Mesendoderm (in vitro differentiated cells): ENCODE measurements around the gene DOCK8.

Source experiments
- DNase-seq: peaks from one replicate; pipeline ENCODE4 v3.0.0; 2013
- H2AK5ac ChIP-seq: 2 replicates; pipeline ENCODE4 v1.6.1; 2013; ENCODE audit warnings: low read length, inconsistent platforms
- H2BK120ac ChIP-seq: 2 replicates; pipeline ENCODE4 v1.6.1; 2013; ENCODE audit warnings: low read depth, mild to moderate bottlenecking, low read length, moderate library complexity, mixed read lengths
- H2BK15ac ChIP-seq: replicated peaks from 2 replicates; pipeline ENCODE4 v1.6.1; 2013; ENCODE audit warnings: low read depth, mild to moderate bottlenecking, moderate library complexity
- H2BK5ac ChIP-seq: 2 replicates; pipeline ENCODE4 v1.6.1; 2013; ENCODE audit warnings: low read length, inconsistent platforms
- H3K18ac ChIP-seq: 2 replicates; pipeline ENCODE4 v1.6.1; 2013; ENCODE audit warnings: mild to moderate bottlenecking, low read length, mixed read lengths
- H3K23ac ChIP-seq: one replicate; pipeline ENCODE4 v1.6.1; 2013; ENCODE audit warnings: low read length
- H3K27ac ChIP-seq: 2 replicates; pipeline ENCODE4 v1.5.1; 2013; ENCODE audit warnings: low read depth, mild to moderate bottlenecking, inconsistent platforms, low read length, moderate library complexity
- H3K27me3 ChIP-seq: 2 replicates; pipeline ENCODE4 v1.6.1; 2013; ENCODE audit warnings: low read length, control low read depth, mild to moderate bottlenecking, inconsistent platforms; ENCODE audit not compliant: insufficient read depth, poor library complexity
- H3K36me3 ChIP-seq: 2 replicates; pipeline ENCODE4 v1.6.1; 2013; ENCODE audit warnings: low read length, inconsistent platforms; ENCODE audit not compliant: control insufficient read depth, insufficient read depth
- H3K4ac ChIP-seq: one replicate; pipeline ENCODE4 v1.6.1; 2013; ENCODE audit warnings: low read depth, mild to moderate bottlenecking, low read length, moderate library complexity
- H3K4me1 ChIP-seq: 2 replicates; pipeline ENCODE4 v1.6.1; 2013; ENCODE audit warnings: low read depth, low read length, inconsistent platforms; ENCODE audit not compliant: control insufficient read depth
- H3K4me2 ChIP-seq: 2 replicates; pipeline ENCODE4 v1.6.1; 2013; ENCODE audit warnings: low read length
- H3K4me3 ChIP-seq: 2 replicates; pipeline ENCODE4 v1.5.1; 2013; ENCODE audit warnings: mild to moderate bottlenecking, low read length
- H3K56ac ChIP-seq: one replicate; pipeline ENCODE4 v1.6.1; 2013; ENCODE audit warnings: low read length
- H3K79me1 ChIP-seq: 2 replicates; pipeline ENCODE4 v1.6.1; 2013; ENCODE audit warnings: low read length, inconsistent platforms
- H3K79me2 ChIP-seq: 2 replicates; pipeline ENCODE4 v1.6.1; 2013; ENCODE audit warnings: mild to moderate bottlenecking, low read length; ENCODE audit not compliant: control insufficient read depth, insufficient read depth
- H3K9ac ChIP-seq: 2 replicates; pipeline ENCODE4 v1.6.1; 2013; ENCODE audit warnings: low read length, inconsistent platforms
- H4K5ac ChIP-seq: one replicate; pipeline ENCODE4 v1.6.1; 2013; ENCODE audit warnings: low read length
- H4K8ac ChIP-seq: one replicate; pipeline ENCODE4 v1.6.1; 2013; ENCODE audit warnings: low read depth, mild to moderate bottlenecking, control low read depth, low read length, moderate library complexity
- WGBS: extraction: QIAGEN DNeasy Blood & Tissue Kit; methylation state at CpG from one replicate; pipeline ENCODE4 v1.1.7; 2013; ENCODE audit warnings: low lambda C conversion rate, missing lambda C conversion rate; ENCODE audit not compliant: insufficient coverage; ENCODE audit errors: extremely low coverage; 5-methylcytosine and 5-hydroxymethylcytosine counted together

Gene DOCK8

DNA sequence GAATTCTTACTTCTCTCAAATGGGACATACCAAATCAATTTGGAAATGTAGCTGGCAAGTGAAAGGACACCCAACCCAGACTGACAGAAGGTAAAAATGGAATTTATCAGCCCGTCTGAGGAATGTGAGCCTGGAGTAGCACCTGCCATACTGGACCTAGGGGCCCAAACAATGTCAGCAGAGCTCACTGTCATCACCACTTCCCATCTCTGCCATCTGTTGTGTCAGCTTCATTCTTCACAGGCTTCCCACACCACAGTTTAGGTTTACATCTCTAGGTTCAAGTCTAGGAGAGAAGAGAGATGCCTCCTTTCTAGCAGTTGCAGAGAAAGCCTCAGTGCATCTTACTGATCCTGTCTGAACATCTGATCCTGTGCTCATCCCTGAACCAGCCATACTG, 222.4 kb downstream of the DOCK8 start:
- no peak overlapping the region for H3K18ac ChIP-seq
- no peak overlapping the region for H3K4me2 ChIP-seq
- H4K8ac ChIP-seq = no peak overlapping the region
- no peak overlapping the region for H3K4ac ChIP-seq
- H2BK5ac ChIP-seq = no peak overlapping the region
- no peak overlapping the region for H3K27ac ChIP-seq
- no peaks in the 10 kb centered on the region for H3K27me3 ChIP-seq
- H2BK15ac ChIP-seq = no peak overlapping the region
- H3K4me1 ChIP-seq = no peaks in the 10 kb centered on the region
- no peak for DNase-seq
- H3K4me3 ChIP-seq = no peak overlapping the region
- WGBS = no CpG with 5 or more reads among the region's 1 CpG
- no peak overlapping the region for H2BK120ac ChIP-seq
- H2AK5ac ChIP-seq = no peak overlapping the region
- no peak overlapping the region for H4K5ac ChIP-seq
- H3K56ac ChIP-seq = no peak overlapping the region
- no peaks in the 10 kb centered on the region for H3K79me2 ChIP-seq
- H3K36me3 ChIP-seq = no peaks in the 10 kb centered on the region
- no peak overlapping the region for H3K9ac ChIP-seq
- H3K23ac ChIP-seq = no peak overlapping the region
- H3K79me1 ChIP-seq = no peaks in the 10 kb centered on the region

DNA sequence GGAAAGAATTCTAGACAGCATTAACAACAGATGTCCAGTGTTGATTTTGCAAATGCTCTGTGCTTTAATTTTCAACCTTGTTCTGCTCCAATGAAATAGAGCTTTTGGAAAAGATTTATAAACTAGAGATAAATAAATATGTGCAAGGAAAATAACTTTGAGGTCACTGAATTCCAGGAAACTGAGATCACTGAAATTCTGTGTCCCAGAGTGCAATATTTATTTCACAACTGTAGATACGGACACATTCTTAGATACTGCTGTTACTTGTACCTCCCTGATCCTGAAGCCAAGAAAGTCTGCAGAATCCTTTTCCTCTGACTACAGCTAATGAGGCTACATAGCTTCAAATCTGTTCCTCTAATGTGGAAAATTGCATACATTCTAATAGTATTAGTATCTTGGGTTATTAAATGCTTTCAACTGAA, 222.9 kb downstream of the DOCK8 start:
- no peak for DNase-seq
- H3K18ac ChIP-seq = no peak overlapping the region
- H3K23ac ChIP-seq = no peak overlapping the region
- no peak overlapping the region for H2BK120ac ChIP-seq
- no peak overlapping the region for H3K4me2 ChIP-seq
- H3K27me3 ChIP-seq = no peaks in the 10 kb centered on the region
- no peak overlapping the region for H3K27ac ChIP-seq
- no peak overlapping the region for H2BK15ac ChIP-seq
- H3K79me1 ChIP-seq = no peaks in the 10 kb centered on the region
- H3K79me2 ChIP-seq = no peaks in the 10 kb centered on the region
- no peaks in the 10 kb centered on the region for H3K36me3 ChIP-seq
- H4K8ac ChIP-seq = no peak overlapping the region
- no peaks in the 10 kb centered on the region for H3K4me1 ChIP-seq
- no peak overlapping the region for H3K4me3 ChIP-seq
- no peak overlapping the region for H3K9ac ChIP-seq
- H4K5ac ChIP-seq = no peak overlapping the region
- no peak overlapping the region for H2BK5ac ChIP-seq
- H3K4ac ChIP-seq = no peak overlapping the region
- WGBS = no CpG with 5 or more reads among the region's 1 CpG
- H3K56ac ChIP-seq = no peak overlapping the region
- H2AK5ac ChIP-seq = no peak overlapping the region

DNA sequence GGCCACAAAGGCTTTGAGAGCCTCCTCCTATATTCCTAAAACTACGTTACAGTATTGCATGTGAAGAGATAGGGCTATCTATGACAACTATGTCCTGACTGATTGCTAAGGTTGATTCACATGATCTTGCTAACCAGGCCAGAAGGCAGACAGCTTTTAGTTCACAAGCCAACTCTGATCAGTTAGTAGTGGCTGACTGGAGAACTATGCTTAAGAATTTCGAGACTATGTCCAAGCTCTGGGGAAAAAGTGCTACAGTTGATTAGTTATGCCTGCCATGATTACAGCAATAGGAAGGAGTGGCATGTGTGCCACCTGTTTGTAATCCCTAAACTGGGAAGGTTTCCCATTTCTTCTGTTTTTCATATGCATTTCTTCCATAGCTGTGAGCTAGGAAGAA, 223.4 kb downstream of the DOCK8 start:
- no peaks in the 10 kb centered on the region for H3K27me3 ChIP-seq
- no peak overlapping the region for H2BK120ac ChIP-seq
- H3K79me2 ChIP-seq = no peaks in the 10 kb centered on the region
- H3K4me1 ChIP-seq = no peaks in the 10 kb centered on the region
- no peak overlapping the region for H4K5ac ChIP-seq
- H4K8ac ChIP-seq = no peak overlapping the region
- no peak overlapping the region for H3K9ac ChIP-seq
- no peaks in the 10 kb centered on the region for H3K79me1 ChIP-seq
- no peak overlapping the region for H2BK5ac ChIP-seq
- no peak overlapping the region for H2AK5ac ChIP-seq
- no peak overlapping the region for H3K4ac ChIP-seq
- H3K56ac ChIP-seq = no peak overlapping the region
- no peak for DNase-seq
- H3K23ac ChIP-seq = no peak overlapping the region
- H3K18ac ChIP-seq = no peak overlapping the region
- H3K4me2 ChIP-seq = no peak overlapping the region
- no peak overlapping the region for H2BK15ac ChIP-seq
- no peak overlapping the region for H3K4me3 ChIP-seq
- no peak overlapping the region for H3K27ac ChIP-seq
- no CpG with 5 or more reads among the region's 2 CpGs for WGBS
- H3K36me3 ChIP-seq = no peaks in the 10 kb centered on the region

DNA sequence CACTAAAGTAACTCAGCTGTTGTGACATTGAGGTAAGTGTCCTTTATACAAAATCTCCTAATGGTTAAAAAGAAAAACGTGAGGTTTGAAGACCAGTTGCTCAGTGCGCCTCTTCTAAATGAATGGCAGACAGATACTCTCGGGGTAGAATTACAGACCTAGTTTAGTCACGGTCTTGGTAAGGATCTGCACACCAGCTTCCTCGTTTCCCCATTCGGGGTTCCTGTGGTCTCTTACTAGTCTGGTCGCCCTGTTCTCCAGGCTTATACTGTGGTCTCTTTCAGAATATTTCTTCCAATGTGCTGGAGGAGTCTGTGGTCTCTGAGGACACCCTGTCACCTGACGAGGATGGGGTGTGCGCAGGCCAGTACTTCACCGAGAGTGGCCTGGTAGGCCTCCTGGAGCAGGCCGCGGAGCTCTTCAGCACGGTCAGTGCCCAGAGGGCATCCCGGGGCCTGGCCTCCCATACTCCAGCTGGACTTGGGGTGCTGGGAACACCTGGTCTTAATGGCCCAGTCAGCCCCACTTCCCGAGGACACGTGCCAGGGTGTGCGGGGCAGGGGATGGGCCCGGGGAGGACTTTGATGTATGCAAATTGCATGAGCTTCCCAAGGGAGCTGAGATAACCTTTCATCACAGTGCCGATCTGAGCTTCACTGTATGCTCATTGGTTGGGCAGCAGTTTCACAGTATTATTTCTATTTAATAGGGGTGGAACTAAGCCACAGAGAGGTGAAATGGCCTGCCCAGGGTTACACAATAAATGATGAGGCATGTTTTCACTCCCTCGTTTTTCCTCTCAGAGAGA, 224.5 kb downstream of the DOCK8 start:
- Histone ChIP-seq H3K36me3 (no peaks in the 10 kb centered on the region), H3K4me1 (no peaks in the 10 kb centered on the region), H3K9ac (no peak overlapping the region), H3K27ac (no peak overlapping the region), H2AK5ac (no peak overlapping the region), H3K23ac (no peak overlapping the region), H3K4me2 (no peak overlapping the region), H3K56ac (no peak overlapping the region), H3K79me2 (no peaks in the 10 kb centered on the region), H2BK120ac (no peak overlapping the region), H3K27me3 (no peaks in the 10 kb centered on the region), H2BK5ac (no peak overlapping the region), H3K79me1 (no peaks in the 10 kb centered on the region), H3K4me3 (no peak overlapping the region), H2BK15ac (no peak overlapping the region), H3K4ac (no peak overlapping the region), H4K8ac (no peak overlapping the region), H3K18ac (no peak overlapping the region), H4K5ac (no peak overlapping the region)
- no peak for DNase-seq
- WGBS = no CpG with 5 or more reads among the region's 20 CpGs

DNA sequence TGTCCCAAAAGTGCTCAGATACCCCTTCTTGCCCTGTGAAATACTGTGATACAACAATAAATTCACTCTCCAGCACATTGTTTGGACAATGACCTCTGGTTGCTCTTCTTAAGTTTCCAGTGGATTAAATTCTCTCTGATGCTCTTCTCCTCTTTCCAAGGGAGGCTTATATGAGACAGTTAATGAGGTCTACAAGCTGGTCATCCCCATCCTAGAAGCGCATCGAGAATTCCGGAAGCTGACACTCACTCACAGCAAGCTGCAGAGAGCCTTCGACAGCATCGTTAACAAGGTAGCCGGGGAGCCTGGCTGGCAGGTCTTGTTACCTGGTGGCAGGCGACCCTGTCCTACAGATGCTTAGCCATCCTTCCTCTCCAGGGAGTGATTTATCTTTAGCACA, 226.5 kb downstream of the DOCK8 start:
- no peaks in the 10 kb centered on the region for H3K4me1 ChIP-seq

DNA sequence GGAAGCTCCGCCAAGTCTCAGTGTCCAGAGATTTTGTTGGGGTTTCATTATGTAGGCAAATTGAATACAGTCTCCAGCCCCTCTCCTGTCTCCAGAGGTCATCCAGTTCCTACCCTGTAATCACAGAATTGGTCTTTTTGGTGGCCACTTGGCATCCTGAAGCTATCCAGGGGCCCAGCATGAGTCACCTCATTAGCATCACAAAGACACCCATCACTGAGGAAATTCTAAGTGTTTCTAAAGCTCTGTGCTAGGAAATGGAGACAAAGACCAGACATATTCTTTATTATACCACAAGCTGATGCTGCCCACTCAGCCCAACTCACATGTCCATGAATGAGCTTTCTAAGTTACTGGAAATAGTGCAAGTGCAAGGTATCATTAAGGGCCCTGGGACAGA, 229.9 kb downstream of the DOCK8 start:
- no peak overlapping the region for H3K18ac ChIP-seq
- no peaks in the 10 kb centered on the region for H3K4me1 ChIP-seq
- no peak overlapping the region for H2AK5ac ChIP-seq
- H3K4ac ChIP-seq = no peak overlapping the region
- no CpG with 5 or more reads among the region's 1 CpG for WGBS
- no peak overlapping the region for H2BK15ac ChIP-seq
- no peaks in the 10 kb centered on the region for H3K36me3 ChIP-seq
- H3K23ac ChIP-seq = no peak overlapping the region
- no peak overlapping the region for H2BK120ac ChIP-seq
- no peak overlapping the region for H3K56ac ChIP-seq
- no peaks in the 10 kb centered on the region for H3K79me1 ChIP-seq
- H4K5ac ChIP-seq = no peak overlapping the region
- no peak overlapping the region for H3K27ac ChIP-seq
- no peak overlapping the region for H3K4me3 ChIP-seq
- H3K79me2 ChIP-seq = no peaks in the 10 kb centered on the region
- no peak overlapping the region for H3K4me2 ChIP-seq
- no peak overlapping the region for H2BK5ac ChIP-seq
- no peaks in the 10 kb centered on the region for H3K27me3 ChIP-seq
- DNase-seq = peak; percentile 70
- H4K8ac ChIP-seq = no peak overlapping the region
- no peak overlapping the region for H3K9ac ChIP-seq

More for the DNA sequence above, 226.5 kb downstream of the DOCK8 start:
- H3K23ac ChIP-seq = no peak overlapping the region
- no peak overlapping the region for H2BK5ac ChIP-seq
- no peak overlapping the region for H2BK120ac ChIP-seq
- H3K36me3 ChIP-seq = no peaks in the 10 kb centered on the region
- H3K4ac ChIP-seq = no peak overlapping the region
- no peak overlapping the region for H4K5ac ChIP-seq
- no peaks in the 10 kb centered on the region for H3K27me3 ChIP-seq
- no peak for DNase-seq
- H3K27ac ChIP-seq = no peak overlapping the region
- H3K18ac ChIP-seq = no peak overlapping the region
- no peak overlapping the region for H2BK15ac ChIP-seq
- no peak overlapping the region for H3K4me2 ChIP-seq
- H3K9ac ChIP-seq = no peak overlapping the region
- no peak overlapping the region for H3K4me3 ChIP-seq
- no peaks in the 10 kb centered on the region for H3K79me2 ChIP-seq
- no peak overlapping the region for H2AK5ac ChIP-seq
- no peaks in the 10 kb centered on the region for H3K79me1 ChIP-seq
- no peak overlapping the region for H3K56ac ChIP-seq
- no CpG with 5 or more reads among the region's 7 CpGs for WGBS
- H4K8ac ChIP-seq = no peak overlapping the region
